Prostate gland (tissue), 2 donors: ENCODE results near the gene COL12A1. TPM values are rescaled to one million over a fixed set of nuclear protein-coding genes. Genes with fewer than 3 reads are reported as not detected.
"Not testable (repeated sequence)": the region's sequence is repeated elsewhere in the genome, so short reads cannot be mapped to it uniquely, and the experiment has no call there.

Source experiments
- DNase-seq: peaks from one replicate; pipeline ENCODE4 v3.0.0-alpha.2; 2019; ENCODE audit warnings: low spot score
- H3K27ac ChIP-seq, 2 donors: fragments of 200-600 bp; sonication (generic); 2 replicates each; pipeline ENCODE4 v1.5.1; 2017 to 2019
- H3K27me3 ChIP-seq: fragments of 200-600 bp; sonication (generic); replicated peaks from 2 replicates; pipeline ENCODE4 v1.5.1; 2019; ENCODE audit not compliant: insufficient read depth
- H3K36me3 ChIP-seq, 2 donors: fragments of 200-600 bp; sonication (generic); 1 replicate in 1 of 2; 2 replicates in 1 of 2; pipeline versions ENCODE4 v1.5.1 to v1.8.1; 2017 to 2019
- H3K4me1 ChIP-seq: fragments of 200-600 bp; sonication (generic); replicated peaks from 2 replicates; pipeline ENCODE4 v1.5.1; 2019
- H3K4me3 ChIP-seq, 2 donors: fragments of 200-600 bp; sonication (generic); 2 replicates each; pipeline ENCODE4 v1.5.1; 2017 to 2019
- H3K9me3 ChIP-seq: fragments of 200-600 bp; sonication (generic); 2 replicates; pipeline ENCODE4 v1.5.1; 2017
- POLR2A ChIP-seq: fragments of 450-650 bp; IDR thresholded peaks from one replicate; pipeline ENCODE4 v1.6.1; 2016; ENCODE audit warnings: antibody characterized with exemption, mild to moderate bottlenecking
- POLR2AphosphoS5 ChIP-seq: sonication (generic); formaldehyde crosslinking; IDR thresholded peaks from one replicate; pipeline ENCODE4 v1.6.1; 2017; ENCODE audit warnings: antibody characterized with exemption
- WGBS: methylation state at CpG from one replicate; pipeline ENCODE4 v1.1.5; 2018; 5-methylcytosine and 5-hydroxymethylcytosine counted together
- intact Hi-C: fragments of 100-400 bp; cut with DNase I; formaldehyde crosslinking; loops from one replicate; pipeline ENCODE4 v1.14.2; 2022
- total RNA-seq, 2 donors: library from RNA; depleted of rRNA; stranded (reverse); fragments of >200 nt; gene quantifications; one replicate each; pipeline ENCODE4 v1.1.0, GENCODE V29; 2016
- TF ChIP-seq, protein P1 (sequence below), 4 experiments: fragments of 200-600 bp in 2 of 4; fragments of 450-650 bp in 2 of 4; sonication (generic) in 2 of 4; IDR thresholded peaks; 1 replicate in 3 of 4; 2 replicates in 1 of 4; pipeline ENCODE4 v1.5.1; 2016 to 2019; ENCODE audit warnings: antibody characterized with exemption in 4 of 4, mild to moderate bottlenecking in 2 of 4, moderate library complexity in 2 of 4

COL12A1 gene
- total RNA-seq, 2 donors from 2014 or later, result 8.6 to 40.6 TPM

DNA sequence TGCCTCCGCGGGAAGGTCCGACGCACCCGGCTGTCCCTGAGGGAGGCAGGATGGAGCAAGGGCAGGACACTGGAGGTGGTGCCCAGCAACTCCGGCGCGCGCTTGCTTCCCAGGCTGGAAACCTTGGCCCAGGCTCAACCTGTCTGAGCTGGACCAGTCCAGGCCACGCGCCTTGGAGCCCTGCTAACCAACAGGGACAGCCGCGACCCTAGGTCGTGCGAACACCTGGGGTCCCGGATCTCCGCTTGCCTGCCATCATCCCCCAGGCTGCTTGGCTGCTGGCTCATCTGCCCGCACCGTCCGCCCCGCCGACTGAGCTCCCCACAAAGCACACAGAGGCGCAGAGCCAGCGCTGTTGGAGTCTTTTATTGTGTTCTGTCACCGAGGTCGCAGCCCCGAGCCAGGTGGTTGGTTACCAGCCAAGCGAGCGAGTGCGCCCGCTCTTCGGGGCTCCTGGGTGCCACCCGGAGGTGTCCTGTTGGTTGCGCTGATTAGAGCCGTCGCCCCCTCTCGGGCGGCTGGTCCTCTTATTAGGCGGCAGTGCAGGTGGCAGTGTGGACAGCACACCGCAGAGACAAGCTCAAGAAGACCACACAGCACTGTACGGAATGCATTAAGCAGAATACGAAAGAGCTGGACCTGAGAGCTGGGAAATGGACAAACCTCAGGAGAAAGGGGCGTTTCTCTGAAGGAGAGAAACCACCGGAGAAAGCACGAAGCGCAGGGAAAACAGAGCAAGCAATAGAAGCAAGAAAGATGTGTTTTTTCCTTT lies 3.8 kb downstream of the COL12A1 start:
- intact Hi-C loops, result loop anchor here (5.0 kb wide), 1 partner anchor 105 kb away; no protein-coding TSS in a partner anchor
- H3K4me1 ChIP-seq, result no peaks in the 10 kb centered on the region
- no peak for DNase-seq
- 9% methylated on average over 41 of the region's 46 CpGs for WGBS
- no peaks in the 10 kb centered on the region for H3K9me3 ChIP-seq
- H3K36me3 ChIP-seq, result no peaks in the 10 kb centered on the region
- peak overlapping the region in 1 of 2 donors; percentile 20 for H3K27ac ChIP-seq
- peaks cover 3% of the 10 kb centered on the region for H3K27me3 ChIP-seq
- peak overlapping the region in 1 of 2 donors; percentile 9 for H3K4me3 ChIP-seq
- TF ChIP-seq, protein P1, sequence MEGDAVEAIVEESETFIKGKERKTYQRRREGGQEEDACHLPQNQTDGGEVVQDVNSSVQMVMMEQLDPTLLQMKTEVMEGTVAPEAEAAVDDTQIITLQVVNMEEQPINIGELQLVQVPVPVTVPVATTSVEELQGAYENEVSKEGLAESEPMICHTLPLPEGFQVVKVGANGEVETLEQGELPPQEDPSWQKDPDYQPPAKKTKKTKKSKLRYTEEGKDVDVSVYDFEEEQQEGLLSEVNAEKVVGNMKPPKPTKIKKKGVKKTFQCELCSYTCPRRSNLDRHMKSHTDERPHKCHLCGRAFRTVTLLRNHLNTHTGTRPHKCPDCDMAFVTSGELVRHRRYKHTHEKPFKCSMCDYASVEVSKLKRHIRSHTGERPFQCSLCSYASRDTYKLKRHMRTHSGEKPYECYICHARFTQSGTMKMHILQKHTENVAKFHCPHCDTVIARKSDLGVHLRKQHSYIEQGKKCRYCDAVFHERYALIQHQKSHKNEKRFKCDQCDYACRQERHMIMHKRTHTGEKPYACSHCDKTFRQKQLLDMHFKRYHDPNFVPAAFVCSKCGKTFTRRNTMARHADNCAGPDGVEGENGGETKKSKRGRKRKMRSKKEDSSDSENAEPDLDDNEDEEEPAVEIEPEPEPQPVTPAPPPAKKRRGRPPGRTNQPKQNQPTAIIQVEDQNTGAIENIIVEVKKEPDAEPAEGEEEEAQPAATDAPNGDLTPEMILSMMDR (IDR thresholded peaks at IDR 0.05), result no peak
- TF ChIP-seq POLR2A, result no peak
- no peak for TF ChIP-seq POLR2AphosphoS5

DNA sequence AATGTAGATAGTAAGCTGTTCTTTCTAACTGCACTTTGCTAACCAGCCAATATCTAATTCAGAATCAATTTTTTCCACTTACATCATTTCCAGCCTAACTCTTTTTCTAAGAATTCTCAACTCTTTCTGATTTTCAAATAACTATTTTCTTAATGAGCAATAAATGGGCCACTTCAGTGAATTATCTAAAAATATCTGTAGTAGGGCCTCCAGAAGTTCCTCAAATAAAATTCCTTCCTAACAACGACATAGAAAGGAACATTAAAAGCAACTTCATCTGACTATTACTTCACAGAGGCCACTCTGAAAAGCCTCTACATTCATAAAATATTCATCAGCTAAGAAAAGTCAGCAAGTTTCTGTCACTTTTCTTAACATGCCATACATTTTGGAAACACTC lies 4.8 kb downstream of the COL12A1 start:
- TF ChIP-seq POLR2A, result no peak
- no peak for TF ChIP-seq POLR2AphosphoS5
- Histone ChIP-seq H3K27me3 (peaks cover 3% of the 10 kb centered on the region), H3K4me1 (no peaks in the 10 kb centered on the region), H3K4me3 (no peak overlapping the region), H3K9me3 (no peaks in the 10 kb centered on the region), H3K27ac (no peak overlapping the region), H3K36me3 (no peaks in the 10 kb centered on the region)
- WGBS, result 41% methylated on average over 1 of the region's 1 CpG
- no peak for DNase-seq
- intact Hi-C loops, result loop anchor here (5.0 kb wide), 1 partner anchor 104 kb away; no protein-coding TSS in a partner anchor

DNA sequence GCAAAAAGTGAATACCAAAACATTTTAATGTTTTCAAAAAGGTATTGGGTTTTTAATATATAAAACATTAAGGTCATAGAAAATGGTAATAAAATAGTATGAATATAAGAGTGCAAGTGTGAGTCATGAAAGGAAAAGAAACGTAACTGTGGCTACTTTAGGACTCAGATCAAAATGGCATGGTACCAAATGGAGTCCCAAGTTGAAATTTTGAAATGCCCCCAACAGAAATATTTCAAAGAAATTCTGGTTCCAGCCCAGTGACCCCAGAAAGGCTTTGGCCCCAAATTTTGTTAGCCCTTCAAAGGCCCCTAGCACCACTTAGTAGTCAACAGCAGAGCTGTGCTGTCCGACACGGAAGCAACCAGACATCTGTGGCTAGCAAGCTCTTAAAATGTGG lies 6.0 kb downstream of the COL12A1 start:
- WGBS, result 81% methylated on average over 3 of the region's 3 CpGs

DNA sequence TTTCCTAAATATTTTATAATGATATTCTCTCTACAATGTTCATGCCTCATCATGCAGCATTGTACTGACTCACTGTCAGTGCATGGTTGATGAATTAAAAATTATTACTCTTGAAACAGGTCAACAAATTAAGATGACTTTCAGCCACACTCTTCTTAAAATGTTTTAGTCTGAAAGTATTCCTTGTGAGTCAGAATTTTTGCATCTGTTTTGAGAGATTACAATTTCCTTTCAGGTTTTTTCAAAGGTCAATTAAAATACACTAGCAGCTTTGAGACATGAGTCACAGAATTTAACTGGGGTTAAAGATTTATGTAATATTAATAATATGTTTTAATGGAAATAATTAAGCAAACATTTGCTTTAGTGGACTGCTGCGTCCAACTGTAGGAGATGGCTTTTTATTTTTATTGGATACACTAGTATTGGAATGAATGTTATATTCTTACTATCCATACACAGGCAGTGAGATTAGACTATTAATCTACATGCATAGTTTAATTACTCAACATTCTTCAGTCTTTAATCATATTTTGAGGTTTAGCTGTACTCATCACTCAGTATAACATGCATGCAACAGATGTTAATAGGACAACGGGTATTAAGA lies 9.7 kb downstream of the COL12A1 start:
- no peaks in the 10 kb centered on the region for H3K4me1 ChIP-seq
- WGBS, result 41% methylated on average over 2 of the region's 2 CpGs
- H3K27ac ChIP-seq, result no peak overlapping the region
- no peaks in the 10 kb centered on the region for H3K27me3 ChIP-seq
- H3K9me3 ChIP-seq, result no peaks in the 10 kb centered on the region
- H3K4me3 ChIP-seq, result no peak overlapping the region
- no peak for DNase-seq
- TF ChIP-seq POLR2A (no peak), POLR2AphosphoS5 (no peak)
- TF ChIP-seq, protein P1 (IDR thresholded peaks at IDR 0.05), result no peak
- H3K36me3 ChIP-seq, result no peaks in the 10 kb centered on the region
- intact Hi-C loops, result no loop called here

More for the DNA sequence above, 6.0 kb downstream of the COL12A1 start:
- TF ChIP-seq, protein P1 (IDR thresholded peaks at IDR 0.05), result no peak
- TF ChIP-seq POLR2AphosphoS5 (no peak), POLR2A (no peak)
- Histone ChIP-seq H3K36me3 (no peaks in the 10 kb centered on the region), H3K27me3 (peaks cover 2% of the 10 kb centered on the region), H3K4me3 (no peak overlapping the region), H3K9me3 (no peaks in the 10 kb centered on the region), H3K27ac (no peak overlapping the region), H3K4me1 (no peaks in the 10 kb centered on the region)
- intact Hi-C loops, result loop anchor here (5.0 kb wide), 1 partner anchor 103 kb away; no protein-coding TSS in a partner anchor
- no peak for DNase-seq

DNA sequence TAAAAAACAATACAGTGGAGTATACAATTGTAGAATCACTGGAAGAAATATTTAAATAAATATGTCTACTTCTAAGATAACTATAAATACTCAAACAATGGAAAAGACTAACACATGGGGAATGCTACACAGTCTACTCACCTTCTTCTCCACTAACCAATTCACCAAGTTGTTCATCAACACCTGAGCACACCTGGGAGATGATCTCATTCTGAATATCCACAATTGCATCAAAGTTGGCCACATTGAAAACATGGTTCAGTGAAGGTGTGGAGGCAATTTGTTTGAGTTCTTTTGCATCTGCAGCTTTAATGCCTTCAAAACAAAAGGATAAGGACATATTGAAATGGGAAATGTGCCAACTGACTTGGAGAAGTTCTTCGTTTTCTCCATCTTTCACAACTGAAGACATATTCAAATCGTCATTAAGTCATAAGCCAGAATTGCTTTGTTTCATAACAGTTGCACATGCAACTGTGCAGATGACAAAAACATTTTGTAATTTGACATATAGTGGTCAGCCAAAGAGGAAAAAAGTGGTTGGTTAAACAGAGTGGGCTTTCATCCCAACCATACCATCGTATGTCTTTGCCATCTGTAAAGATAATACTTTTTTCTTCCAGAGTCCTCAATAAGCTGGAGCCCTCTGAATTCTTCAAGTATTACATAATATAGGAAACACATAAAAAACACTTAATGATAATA lies 17.5 kb downstream of the COL12A1 start:
- no peaks in the 10 kb centered on the region for H3K36me3 ChIP-seq
- no peaks in the 10 kb centered on the region for H3K9me3 ChIP-seq
- no peak overlapping the region for H3K4me3 ChIP-seq
- H3K4me1 ChIP-seq, result no peaks in the 10 kb centered on the region
- intact Hi-C loops, result no loop called here
- H3K27ac ChIP-seq, result no peak overlapping the region
- no peaks in the 10 kb centered on the region for H3K27me3 ChIP-seq
- no peak for DNase-seq
- 70% methylated on average over 3 of the region's 3 CpGs for WGBS
- TF ChIP-seq POLR2A, result no peak
- TF ChIP-seq POLR2AphosphoS5, result no peak
- TF ChIP-seq, protein P1 (IDR thresholded peaks at IDR 0.05), result no peak

DNA sequence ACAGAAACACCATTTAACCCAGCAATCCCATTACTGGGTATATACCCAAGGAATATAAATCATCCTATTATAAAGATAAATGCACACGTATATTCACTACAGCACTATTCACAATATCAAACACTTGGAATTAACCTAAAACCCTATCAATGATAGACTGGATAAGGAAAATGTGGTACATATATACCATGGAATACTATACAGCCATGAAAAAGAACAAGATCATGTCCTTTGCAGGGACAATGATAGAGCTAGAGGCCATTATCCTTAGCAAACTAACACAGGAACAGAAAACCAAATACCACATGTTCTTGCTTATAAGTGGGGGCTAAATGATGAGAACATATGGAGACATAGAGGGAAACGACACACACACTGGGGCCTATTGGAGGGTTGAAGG lies 19.3 kb downstream of the COL12A1 start:
- H3K36me3 ChIP-seq, H3K4me1 ChIP-seq, DNase-seq, H3K27ac ChIP-seq, H3K27me3 ChIP-seq, H3K4me3 ChIP-seq, intact Hi-C loops, H3K9me3 ChIP-seq: not testable (repeated sequence)
- WGBS, result 46% methylated on average over 2 of the region's 2 CpGs
